GM12878 (cell line): ENCODE data around the gene PPP1R12B.

Source experiments
- CEBPB ChIP-seq, 2 experiments: fragments of 150-350 bp in 1 of 2; IDR thresholded peaks; 2 replicates each; pipeline ENCODE4 v1.6.1; 2012 to 2014; ENCODE audit warnings: low read depth in 2 of 2, low read length in 2 of 2, borderline replicate concordance in 1 of 2, inconsistent platforms in 1 of 2
- ETV6 ChIP-seq, 2 experiments: fragments of 450-650 bp in 1 of 2; IDR thresholded peaks in 1 of 2; conservative IDR thresholded peaks in 1 of 2; 2 replicates each; pipeline ENCODE4 v1.6.1; 2014; ENCODE audit warnings: antibody characterized with exemption in 1 of 2, borderline replicate concordance in 1 of 2, low read depth in 1 of 2, mild to moderate bottlenecking in 1 of 2, moderate library complexity in 1 of 2
- HDAC6 ChIP-seq: fragments of 200-600 bp; sonication (generic); IDR thresholded peaks from one replicate; pipeline ENCODE4 v1.8.0; 2017; ENCODE audit warnings: antibody characterized with exemption; ENCODE audit not compliant: unreplicated experiment
- JUNB ChIP-seq: IDR thresholded peaks from 2 replicates; pipeline ENCODE4 v1.6.1; 2016; ENCODE audit warnings: antibody characterized with exemption, mild to moderate bottlenecking
- JUND ChIP-seq: IDR thresholded peaks from 2 replicates; pipeline ENCODE4 v1.6.1; 2012; ENCODE audit warnings: low read depth, mild to moderate bottlenecking, low read length, improper control_type of control experiment, moderate library complexity
- NR2C2 ChIP-seq: IDR thresholded peaks from 2 replicates; pipeline ENCODE4 v1.6.1; 2011; ENCODE audit warnings: borderline replicate concordance, low read depth; ENCODE audit not compliant: control insufficient read depth, insufficient read length
- POLR2A ChIP-seq: IDR thresholded peaks from 2 replicates; pipeline ENCODE4 v1.6.1; 2011; ENCODE audit warnings: low read depth, mild to moderate bottlenecking, low read length
- RAD21 ChIP-seq: IDR thresholded peaks from 2 replicates; pipeline ENCODE4 v1.6.1; 2011; ENCODE audit warnings: mild to moderate bottlenecking, low read depth, low read length, moderate library complexity; ENCODE audit not compliant: insufficient read depth
- SP1 ChIP-seq: IDR thresholded peaks from one replicate; pipeline ENCODE4 v1.6.1; 2011; ENCODE audit warnings: low read depth, low read length
- TF ChIP-seq, protein P1 (sequence below), 3 experiments: IDR thresholded peaks in 2 of 3; conservative IDR thresholded peaks in 1 of 3; 2 replicates each; pipeline ENCODE4 v1.5.1; 2011; ENCODE audit warnings: low read depth in 3 of 3, low read length in 3 of 3, mild to moderate bottlenecking in 3 of 3, control low read depth in 2 of 3, moderate library complexity in 2 of 3, inconsistent platforms in 1 of 3, mixed read lengths in 1 of 3; ENCODE audit not compliant: control insufficient read depth in 2 of 3, insufficient read depth in 1 of 3; ENCODE audit errors: extremely low read depth in 1 of 3
- TF ChIP-seq, protein P2 (sequence below): IDR thresholded peaks from 2 replicates; pipeline ENCODE4 v1.6.1; 2012; ENCODE audit warnings: low read depth, low read length, improper control_type of control experiment
- TF ChIP-seq, protein P3 (sequence below): fragments of 450-650 bp; formaldehyde crosslinking; IDR thresholded peaks from 2 replicates; pipeline ENCODE4 v1.4.0; 2020; ENCODE audit warnings: mild to moderate bottlenecking, moderate library complexity
- TF ChIP-seq, protein P4 (sequence below): IDR thresholded peaks from 2 replicates; pipeline ENCODE4 v1.6.1; 2011; ENCODE audit warnings: borderline replicate concordance, low read depth, mild to moderate bottlenecking, moderate library complexity, mixed read lengths, low read length; ENCODE audit not compliant: insufficient read depth; ENCODE audit errors: extremely low read length

DNA sequence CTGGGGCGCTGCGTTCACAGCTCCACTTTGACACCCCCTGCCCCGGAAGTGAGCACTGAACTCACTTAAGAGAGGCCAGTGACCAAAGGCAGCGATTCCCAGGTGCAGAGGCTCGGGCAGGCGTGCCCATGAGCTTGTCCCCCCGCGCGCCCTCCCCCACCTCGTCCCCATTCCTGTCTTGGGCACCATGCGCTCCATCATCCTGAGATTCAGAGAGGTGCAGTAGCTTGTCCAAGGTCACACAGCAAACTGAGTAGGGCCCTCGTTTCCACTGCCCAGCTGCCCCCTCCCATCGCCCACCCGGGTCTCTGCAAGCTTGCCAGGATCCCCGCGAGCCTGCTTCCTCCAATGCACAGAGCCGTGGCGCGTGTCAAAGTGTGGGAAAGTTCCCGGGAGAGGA, 293.7 kb downstream of the PPP1R12B start:
- TF ChIP-seq, protein P1, sequence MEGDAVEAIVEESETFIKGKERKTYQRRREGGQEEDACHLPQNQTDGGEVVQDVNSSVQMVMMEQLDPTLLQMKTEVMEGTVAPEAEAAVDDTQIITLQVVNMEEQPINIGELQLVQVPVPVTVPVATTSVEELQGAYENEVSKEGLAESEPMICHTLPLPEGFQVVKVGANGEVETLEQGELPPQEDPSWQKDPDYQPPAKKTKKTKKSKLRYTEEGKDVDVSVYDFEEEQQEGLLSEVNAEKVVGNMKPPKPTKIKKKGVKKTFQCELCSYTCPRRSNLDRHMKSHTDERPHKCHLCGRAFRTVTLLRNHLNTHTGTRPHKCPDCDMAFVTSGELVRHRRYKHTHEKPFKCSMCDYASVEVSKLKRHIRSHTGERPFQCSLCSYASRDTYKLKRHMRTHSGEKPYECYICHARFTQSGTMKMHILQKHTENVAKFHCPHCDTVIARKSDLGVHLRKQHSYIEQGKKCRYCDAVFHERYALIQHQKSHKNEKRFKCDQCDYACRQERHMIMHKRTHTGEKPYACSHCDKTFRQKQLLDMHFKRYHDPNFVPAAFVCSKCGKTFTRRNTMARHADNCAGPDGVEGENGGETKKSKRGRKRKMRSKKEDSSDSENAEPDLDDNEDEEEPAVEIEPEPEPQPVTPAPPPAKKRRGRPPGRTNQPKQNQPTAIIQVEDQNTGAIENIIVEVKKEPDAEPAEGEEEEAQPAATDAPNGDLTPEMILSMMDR (IDR thresholded peaks at IDR 0.05 in 2 of 3, conservative IDR thresholded peaks at IDR 0.05 in 1 of 3; ENCODE audit: control insufficient read depth in 2 of 3, extremely low read depth in 1 of 3, insufficient read depth in 1 of 3, low read depth in 3 of 3, low read length in 3 of 3), result no peak
- no peak for TF ChIP-seq JUNB
- TF ChIP-seq, protein P2, sequence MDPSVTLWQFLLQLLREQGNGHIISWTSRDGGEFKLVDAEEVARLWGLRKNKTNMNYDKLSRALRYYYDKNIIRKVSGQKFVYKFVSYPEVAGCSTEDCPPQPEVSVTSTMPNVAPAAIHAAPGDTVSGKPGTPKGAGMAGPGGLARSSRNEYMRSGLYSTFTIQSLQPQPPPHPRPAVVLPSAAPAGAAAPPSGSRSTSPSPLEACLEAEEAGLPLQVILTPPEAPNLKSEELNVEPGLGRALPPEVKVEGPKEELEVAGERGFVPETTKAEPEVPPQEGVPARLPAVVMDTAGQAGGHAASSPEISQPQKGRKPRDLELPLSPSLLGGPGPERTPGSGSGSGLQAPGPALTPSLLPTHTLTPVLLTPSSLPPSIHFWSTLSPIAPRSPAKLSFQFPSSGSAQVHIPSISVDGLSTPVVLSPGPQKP, result no peak
- no peak for TF ChIP-seq HDAC6
- no peak for TF ChIP-seq JUND
- no peak for TF ChIP-seq NR2C2
- TF ChIP-seq, protein P3, sequence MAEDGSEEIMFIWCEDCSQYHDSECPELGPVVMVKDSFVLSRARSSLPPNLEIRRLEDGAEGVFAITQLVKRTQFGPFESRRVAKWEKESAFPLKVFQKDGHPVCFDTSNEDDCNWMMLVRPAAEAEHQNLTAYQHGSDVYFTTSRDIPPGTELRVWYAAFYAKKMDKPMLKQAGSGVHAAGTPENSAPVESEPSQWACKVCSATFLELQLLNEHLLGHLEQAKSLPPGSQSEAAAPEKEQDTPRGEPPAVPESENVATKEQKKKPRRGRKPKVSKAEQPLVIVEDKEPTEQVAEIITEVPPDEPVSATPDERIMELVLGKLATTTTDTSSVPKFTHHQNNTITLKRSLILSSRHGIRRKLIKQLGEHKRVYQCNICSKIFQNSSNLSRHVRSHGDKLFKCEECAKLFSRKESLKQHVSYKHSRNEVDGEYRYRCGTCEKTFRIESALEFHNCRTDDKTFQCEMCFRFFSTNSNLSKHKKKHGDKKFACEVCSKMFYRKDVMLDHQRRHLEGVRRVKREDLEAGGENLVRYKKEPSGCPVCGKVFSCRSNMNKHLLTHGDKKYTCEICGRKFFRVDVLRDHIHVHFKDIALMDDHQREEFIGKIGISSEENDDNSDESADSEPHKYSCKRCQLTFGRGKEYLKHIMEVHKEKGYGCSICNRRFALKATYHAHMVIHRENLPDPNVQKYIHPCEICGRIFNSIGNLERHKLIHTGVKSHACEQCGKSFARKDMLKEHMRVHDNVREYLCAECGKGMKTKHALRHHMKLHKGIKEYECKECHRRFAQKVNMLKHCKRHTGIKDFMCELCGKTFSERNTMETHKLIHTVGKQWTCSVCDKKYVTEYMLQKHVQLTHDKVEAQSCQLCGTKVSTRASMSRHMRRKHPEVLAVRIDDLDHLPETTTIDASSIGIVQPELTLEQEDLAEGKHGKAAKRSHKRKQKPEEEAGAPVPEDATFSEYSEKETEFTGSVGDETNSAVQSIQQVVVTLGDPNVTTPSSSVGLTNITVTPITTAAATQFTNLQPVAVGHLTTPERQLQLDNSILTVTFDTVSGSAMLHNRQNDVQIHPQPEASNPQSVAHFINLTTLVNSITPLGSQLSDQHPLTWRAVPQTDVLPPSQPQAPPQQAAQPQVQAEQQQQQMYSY (CRISPR knock-in tag), result no peak
- TF ChIP-seq CEBPB (IDR thresholded peaks at IDR 0.05; ENCODE audit: borderline replicate concordance in 1 of 2, low read depth in 2 of 2, low read length in 2 of 2), result no peak
- TF ChIP-seq ETV6 (conservative IDR thresholded peaks at IDR 0.05 in 1 of 2, IDR thresholded peaks at IDR 0.05 in 1 of 2; ENCODE audit: borderline replicate concordance in 1 of 2, low read depth in 1 of 2), result no peak
- TF ChIP-seq SP1, result no peak
- TF ChIP-seq, protein P4, sequence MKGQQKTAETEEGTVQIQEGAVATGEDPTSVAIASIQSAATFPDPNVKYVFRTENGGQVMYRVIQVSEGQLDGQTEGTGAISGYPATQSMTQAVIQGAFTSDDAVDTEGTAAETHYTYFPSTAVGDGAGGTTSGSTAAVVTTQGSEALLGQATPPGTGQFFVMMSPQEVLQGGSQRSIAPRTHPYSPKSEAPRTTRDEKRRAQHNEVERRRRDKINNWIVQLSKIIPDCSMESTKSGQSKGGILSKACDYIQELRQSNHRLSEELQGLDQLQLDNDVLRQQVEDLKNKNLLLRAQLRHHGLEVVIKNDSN, result no peak
- TF ChIP-seq POLR2A, result no peak
- TF ChIP-seq RAD21, result no peak
